GM23338 (cell line): ENCODE results near the gene SLFN13. TPM values are rescaled to one million over a fixed set of nuclear protein-coding genes. Genes with fewer than 3 reads are reported as not detected.

Source experiments
- ATAC-seq: fragments of 200-7000 bp; cut with Tn5 transposase; 3 replicates; pipeline ENCODE4 v1.9.1; 2020
- DNase-seq: peaks from one replicate; pipeline ENCODE4 v3.0.0-alpha.2; 2015; ENCODE audit warnings: low spot score
- H2AFZ ChIP-seq: fragments of 200-600 bp; sonication (generic); 2 replicates; pipeline ENCODE4 v1.8.0; 2016; ENCODE audit warnings: antibody characterized with exemption, mild to moderate bottlenecking, moderate library complexity
- H3F3A ChIP-seq: fragments of 200-600 bp; sonication (generic); replicated peaks from 2 replicates; pipeline ENCODE4 v1.8.0; 2017; ENCODE audit warnings: antibody characterized with exemption, mixed run types, low read depth
- H3K27ac ChIP-seq: fragments of 200-600 bp; sonication (generic); 2 replicates; pipeline ENCODE4 v1.6.1; 2016; ENCODE audit warnings: low read depth
- H3K27me3 ChIP-seq: fragments of 200-600 bp; sonication (generic); 2 replicates; pipeline ENCODE4 v1.8.0; 2016; ENCODE audit warnings: mild to moderate bottlenecking, mixed run types, moderate library complexity; ENCODE audit not compliant: insufficient read depth
- H3K36me3 ChIP-seq: fragments of 200-600 bp; sonication (generic); 2 replicates; pipeline ENCODE4 v1.8.0; 2016; ENCODE audit warnings: mild to moderate bottlenecking; ENCODE audit not compliant: insufficient read depth
- H3K4me1 ChIP-seq: fragments of 200-600 bp; sonication (generic); 2 replicates; pipeline ENCODE4 v1.8.0; 2016; ENCODE audit warnings: mild to moderate bottlenecking, moderate library complexity; ENCODE audit not compliant: insufficient read depth
- H3K4me2 ChIP-seq: fragments of 200-600 bp; sonication (generic); 2 replicates; pipeline ENCODE4 v1.7.1; 2017; ENCODE audit warnings: mixed run types
- H3K4me3 ChIP-seq: fragments of 200-600 bp; sonication (generic); 2 replicates; pipeline ENCODE4 v1.6.1; 2016; ENCODE audit warnings: mixed run types
- H3K79me2 ChIP-seq: fragments of 200-600 bp; sonication (generic); replicated peaks from 2 replicates; pipeline ENCODE4 v1.8.0; 2017; ENCODE audit warnings: mild to moderate bottlenecking; ENCODE audit not compliant: insufficient read depth
- H3K9me2 ChIP-seq: fragments of 200-600 bp; sonication (generic); 2 replicates; pipeline ENCODE4 v1.8.0; 2017; ENCODE audit not compliant: insufficient read depth
- H4K20me1 ChIP-seq: fragments of 200-600 bp; sonication (generic); replicated peaks from 2 replicates; pipeline ENCODE4 v1.8.0; 2017; ENCODE audit warnings: mild to moderate bottlenecking; ENCODE audit not compliant: insufficient read depth
- H3K27ac Mint-ChIP-seq: 2 replicates; pipeline ENCODE4 v1.8.0; 2020; ENCODE audit warnings: inconsistent platforms, mild to moderate bottlenecking, moderate library complexity, mixed read lengths
- H3K27me3 Mint-ChIP-seq: 3 replicates; pipeline ENCODE4 v1.8.0; 2022; ENCODE audit warnings: low read depth, mild to moderate bottlenecking, moderate library complexity, mixed read lengths, inconsistent platforms; ENCODE audit not compliant: insufficient read depth, poor library complexity
- H3K36me3 Mint-ChIP-seq: 3 replicates; pipeline ENCODE4 v1.8.0; 2021; ENCODE audit warnings: low read depth, mild to moderate bottlenecking, inconsistent platforms, moderate library complexity, mixed read lengths
- H3K4me1 Mint-ChIP-seq: 3 replicates; pipeline ENCODE4 v1.8.0; 2020; ENCODE audit warnings: mild to moderate bottlenecking, inconsistent platforms, mixed read lengths
- H3K4me3 Mint-ChIP-seq: 3 replicates; pipeline ENCODE4 v1.8.0; 2021; ENCODE audit warnings: moderate library complexity, mild to moderate bottlenecking, inconsistent platforms, mixed read lengths
- H3K9me3 Mint-ChIP-seq: 3 replicates; pipeline ENCODE4 v1.8.0; 2020; ENCODE audit warnings: moderate library complexity, mild to moderate bottlenecking, inconsistent platforms, mixed read lengths
- CREB1 ChIP-seq: fragments of 250-450 bp; sonication (Bioruptor Pico); IDR thresholded peaks from 2 replicates; pipeline ENCODE4 v1.5.0; 2020; ENCODE audit warnings: low read depth, mild to moderate bottlenecking, moderate library complexity
- CTCF ChIP-seq, 2 experiments: fragments of 200-600 bp in 1 of 2; sonication (generic) in 1 of 2; conservative IDR thresholded peaks; 2 replicates each; pipeline versions ENCODE4 v1.5.1 to v1.6.1; 2016 to 2017; ENCODE audit warnings: antibody characterized with exemption in 2 of 2, low read depth in 2 of 2, mild to moderate bottlenecking in 2 of 2, moderate library complexity in 1 of 2
- ETS1 ChIP-seq: IDR thresholded peaks from 2 replicates; pipeline ENCODE4 v1.6.1; 2016; ENCODE audit warnings: antibody characterized with exemption
- EZH2 ChIP-seq: fragments of 200-600 bp; sonication (generic); IDR thresholded peaks from one replicate; pipeline ENCODE4 v1.8.0; 2017; ENCODE audit warnings: antibody characterized with exemption, mild to moderate bottlenecking, low read depth; ENCODE audit not compliant: unreplicated experiment
- EZH2phosphoT487 ChIP-seq: fragments of 200-600 bp; sonication (generic); IDR thresholded peaks from one replicate; pipeline ENCODE4 v1.8.1; 2018; ENCODE audit warnings: antibody characterized with exemption; ENCODE audit not compliant: unreplicated experiment
- JUNB ChIP-seq: IDR thresholded peaks from one replicate; pipeline ENCODE4 v1.6.1; 2016; ENCODE audit warnings: antibody characterized with exemption; ENCODE audit not compliant: unreplicated experiment
- NANOG ChIP-seq: IDR thresholded peaks from 2 replicates; pipeline ENCODE4 v1.6.1; 2016; ENCODE audit warnings: antibody characterized with exemption, borderline replicate concordance
- POLR2AphosphoS5 ChIP-seq: IDR thresholded peaks from 2 replicates; pipeline ENCODE4 v1.6.1; 2016; ENCODE audit warnings: antibody characterized with exemption, low read depth
- REST ChIP-seq: IDR thresholded peaks from one replicate; pipeline ENCODE4 v1.6.1; 2018; ENCODE audit warnings: antibody characterized with exemption; ENCODE audit not compliant: unreplicated experiment
- STAT1 ChIP-seq: IDR thresholded peaks from one replicate; pipeline ENCODE4 v1.6.1; 2016; ENCODE audit warnings: antibody characterized with exemption; ENCODE audit not compliant: unreplicated experiment
- ZNF114 ChIP-seq: fragments of 250-450 bp; sonication (Bioruptor Pico); IDR thresholded peaks from 2 replicates; pipeline ENCODE4 v1.5.0; 2020; ENCODE audit warnings: mild to moderate bottlenecking, moderate library complexity
- ZNF331 ChIP-seq: fragments of 250-450 bp; sonication (Bioruptor Pico); IDR thresholded peaks from 2 replicates; pipeline ENCODE4 v1.5.0; 2020; ENCODE audit warnings: low read depth, mild to moderate bottlenecking, moderate library complexity
- ZNF462 ChIP-seq: fragments of 250-450 bp; sonication (Bioruptor Pico); IDR thresholded peaks from 2 replicates; pipeline ENCODE4 v1.5.0; 2020; ENCODE audit warnings: mild to moderate bottlenecking, moderate library complexity
- polyA plus RNA-seq: library from polyadenylated mRNA; unstranded; fragments of >200 nt; fragmentation: Nextera tagmentation; extraction: Ambion mirVana; gene quantifications from 2 replicates; pipeline ENCODE4 v1.2.1, GENCODE V29; 2016
- total RNA-seq: library from RNA; depleted of rRNA; stranded (reverse); fragments of >200 nt; shearing (Covaris generic); gene quantifications from 2 replicates; pipeline ENCODE4 v1.2.3, GENCODE V29; 2014

SLFN13 gene
- total and polyA plus RNA-seq, 2 experiments from 2014 or later: 1.0 to 3.1 TPM

DNA sequence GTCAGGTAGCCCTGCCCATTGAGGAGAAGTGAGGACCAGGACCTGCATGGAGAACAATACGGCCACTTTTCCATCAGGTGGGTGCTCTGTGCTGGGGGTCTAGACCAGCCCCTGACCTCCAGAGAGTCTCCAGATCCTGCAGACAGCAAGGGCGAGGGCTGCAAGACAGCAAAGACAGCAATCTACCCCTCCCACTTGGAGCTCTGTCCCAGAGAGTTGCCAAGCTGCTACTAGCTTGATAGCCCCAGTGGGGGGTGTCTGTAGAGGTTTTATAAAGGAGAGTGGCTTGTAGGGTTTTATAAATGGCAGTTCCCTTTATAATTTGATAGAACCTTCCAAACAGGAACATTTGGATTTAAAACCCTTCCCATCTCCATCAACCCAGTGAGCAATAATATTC is 58.4 kb downstream of the SLFN13 start:
- Histone ChIP-seq H3K27me3 (0 out of 2 replicates have a peak, but pooled peaks cover 8% of the 10 kb centered on the region), H2AFZ (no peak overlapping the region), H3K27ac (no peak overlapping the region), H4K20me1 (peaks cover 5% of the 10 kb centered on the region; the same call in 1 of the 2 replicates), H3K9me2 (no peaks in the 10 kb centered on the region; the same call in 1 of the 2 replicates), H3K4me2 (no peak overlapping the region), H3K4me1 (no peaks in the 10 kb centered on the region), H3K36me3 (no peaks in the 10 kb centered on the region), H3K4me3 (no peak overlapping the region), H3F3A (no peaks in the 10 kb centered on the region), H3K79me2 (no peaks in the 10 kb centered on the region)
- ATAC-seq (no peak), DNase-seq (peak; percentile 22)
- H3K36me3 Mint-ChIP-seq: peaks cover 7% of the 10 kb centered on the region
- no peak overlapping the region for H3K4me3 Mint-ChIP-seq
- peaks cover 2% of the 10 kb centered on the region for H3K27me3 Mint-ChIP-seq
- H3K4me1 Mint-ChIP-seq: peaks cover 8% of the 10 kb centered on the region
- peaks cover 15% of the 10 kb centered on the region for H3K9me3 Mint-ChIP-seq
- H3K27ac Mint-ChIP-seq: no peak overlapping the region
- TF ChIP-seq POLR2AphosphoS5 (no peak), CTCF (conservative IDR thresholded peaks at IDR 0.05; ENCODE audit: low read depth in 2 of 2) (no peak), NANOG (no peak), ZNF462 (CRISPR knock-in tag) (no peak), STAT1 (no peak), ZNF331 (no peak), REST (no peak), EZH2 (no peak), EZH2phosphoT487 (no peak), ETS1 (no peak), ZNF114 (CRISPR knock-in tag) (no peak), CREB1 (no peak), JUNB (no peak)
